SK-N-SH (cell line): ENCODE results near the gene FGF18.

Experiments used
- CHD2 ChIP-seq: fragments of 150-350 bp; IDR thresholded peaks from 2 replicates; pipeline ENCODE4 v1.6.1; 2018; ENCODE audit warnings: low read length; ENCODE audit not compliant: partially characterized antibody
- CTCF ChIP-seq: fragments of 200-600 bp; sonication (generic); IDR thresholded peaks from 2 replicates; pipeline ENCODE4 v1.6.1; 2017; ENCODE audit warnings: antibody characterized with exemption, mild to moderate bottlenecking, moderate library complexity
- JUND ChIP-seq: IDR thresholded peaks from 2 replicates; pipeline ENCODE4 v1.4.0; 2012
- MAX ChIP-seq: IDR thresholded peaks from 2 replicates; pipeline ENCODE4 v1.4.0; 2012; ENCODE audit warnings: low read depth
- MXI1 ChIP-seq: IDR thresholded peaks from 2 replicates; pipeline ENCODE4 v1.6.1; 2012; ENCODE audit warnings: mild to moderate bottlenecking, low read depth, low read length, improper control_type of control experiment
- NFIC ChIP-seq: IDR thresholded peaks from 2 replicates; pipeline ENCODE4 v1.4.0; 2012; ENCODE audit warnings: borderline replicate concordance
- POLR2AphosphoS5 ChIP-seq: IDR thresholded peaks from 2 replicates; pipeline ENCODE4 v1.6.1; 2012; ENCODE audit warnings: low read depth, low read length
- TAF1 ChIP-seq: IDR thresholded peaks from 2 replicates; pipeline ENCODE4 v1.6.1; 2012; ENCODE audit warnings: low read depth, mild to moderate bottlenecking, low read length, moderate library complexity, borderline replicate concordance
- USF1 ChIP-seq: IDR thresholded peaks from 2 replicates; pipeline ENCODE4 v1.4.0; 2012; ENCODE audit warnings: low read depth, borderline replicate concordance
- YY1 ChIP-seq: IDR thresholded peaks from 2 replicates; pipeline ENCODE4 v1.4.0; 2012; ENCODE audit warnings: low read depth, mild to moderate bottlenecking
- ZBTB33 ChIP-seq: IDR thresholded peaks from 2 replicates; pipeline ENCODE4 v1.4.0; 2012; ENCODE audit warnings: low read depth, borderline replicate concordance

- TF ChIP-seq CTCF, result no peak
- no peak for TF ChIP-seq POLR2AphosphoS5
- no peak for TF ChIP-seq ZBTB33
- TF ChIP-seq TAF1, result no peak
- TF ChIP-seq MXI1, result no peak
- TF ChIP-seq NFIC, result no peak
- no peak for TF ChIP-seq MAX
- TF ChIP-seq YY1, result no peak
- TF ChIP-seq JUND, result no peak
- no peak for TF ChIP-seq CHD2
- TF ChIP-seq USF1, result no peak
These were observed 58.2 kb downstream of the FGF18 start for GRCh38 chr5:171477666-171478065.
